ENCODE measurements around the gene SBNO1. TPM values are rescaled to one million over a fixed set of nuclear protein-coding genes. Genes with fewer than 3 reads are reported as not detected.
"Not testable (repeated sequence)": the region's sequence is repeated elsewhere in the genome, so short reads cannot be mapped to it uniquely, and the experiment has no call there.

Gene SBNO1
- total and polyA plus RNA-seq, 2 donors (not counting 3 experiments of a cell fraction or from before 2014, with no cell fraction given): 4.8 to 34.2 TPM

GRCh38 chr12:123385536-123385935 is 20.9 kb upstream of the SBNO1 start:
- ChIA-PET POLR2A (interaction anchor here (0.6 kb wide), 1 partner anchor 14 kb away, joined by 3 read pairs; no protein-coding TSS in a partner anchor), CTCF (interaction anchor here (0.7 kb wide), 1 partner anchor 18 kb away, joined by 5 read pairs; no protein-coding TSS in a partner anchor)
- dilution Hi-C loops (cut with MboI; ENCODE audit: extremely low pct_ligation_motif_present, low sequenced_read_pairs); intact Hi-C loops (cut with micrococcal nuclease); H3K9me3 ChIP-seq (replicated peaks; ENCODE audit: control insufficient read depth, insufficient read depth, low read length); H3K9me1 ChIP-seq (replicated peaks; ENCODE audit: control insufficient read depth, extremely low read depth, insufficient read depth, low read length); H3K27me3 ChIP-seq (ENCODE audit: control insufficient read depth in 2 of 2, insufficient read depth in 2 of 2, low read length in 2 of 2); H3K4me2 ChIP-seq (ENCODE audit: insufficient read depth, low read length); H3K36me3 ChIP-seq (ENCODE audit: control insufficient read depth in 2 of 2, extremely low read depth in 1 of 2, insufficient read depth in 2 of 2, low read length in 2 of 2); H4K20me1 ChIP-seq (replicated peaks; ENCODE audit: control insufficient read depth, extremely low read depth, insufficient read depth, low read length); H3K27ac ChIP-seq (ENCODE audit: insufficient read depth, low read depth, low read length); H2AFZ ChIP-seq (ENCODE audit: low read depth, low read length); H3K4me3 ChIP-seq (replicated peaks in 1 of 3; ENCODE audit: insufficient read depth in 1 of 3, low read depth in 1 of 3, low read length in 3 of 3); H3K9ac ChIP-seq (replicated peaks; ENCODE audit: extremely low read depth, insufficient read depth, low read length); DNase-seq (ENCODE audit: low read depth, low spot score); FAIRE-seq: not testable (repeated sequence)
- Histone ChIP-seq H3K79me2 (ENCODE audit: control insufficient read depth, insufficient read depth, low read length) (peaks cover 34% of the 10 kb centered on the region), H3K4me1 (ENCODE audit: control insufficient read depth, extremely low read depth, insufficient read depth, low read length) (peaks cover 19% of the 10 kb centered on the region)
- BruUV-seq (replicated peaks): TSS peak; percentile 1

- Histone ChIP-seq H3K4me1 (ENCODE audit: control insufficient read depth, extremely low read depth, insufficient read depth, low read length) (peaks cover 14% of the 10 kb centered on the region), H3K4me2 (ENCODE audit: insufficient read depth, low read length) (peak overlapping the region; percentile 89), H3K27me3 (ENCODE audit: control insufficient read depth in 2 of 2, insufficient read depth in 2 of 2, low read length in 2 of 2) (no peaks in the 10 kb centered on the region), H3K9ac (replicated peaks; ENCODE audit: extremely low read depth, insufficient read depth, low read length) (peak overlapping the region; percentile 84), H3K9me1 (replicated peaks; ENCODE audit: control insufficient read depth, extremely low read depth, insufficient read depth, low read length) (no peaks in the 10 kb centered on the region), H3K9me3 (replicated peaks; ENCODE audit: control insufficient read depth, insufficient read depth, low read length) (no peaks in the 10 kb centered on the region), H3K36me3 (ENCODE audit: control insufficient read depth in 2 of 2, extremely low read depth in 1 of 2, insufficient read depth in 2 of 2, low read length in 2 of 2) (no peaks in the 10 kb centered on the region), H4K20me1 (replicated peaks; ENCODE audit: control insufficient read depth, extremely low read depth, insufficient read depth, low read length) (no peaks in the 10 kb centered on the region), H3K27ac (ENCODE audit: insufficient read depth, low read depth, low read length) (peak overlapping the region; percentile 60), H2AFZ (ENCODE audit: low read depth, low read length) (peak overlapping the region; percentile 96), H3K79me2 (ENCODE audit: control insufficient read depth, insufficient read depth, low read length) (peaks cover 30% of the 10 kb centered on the region), H3K4me3 (replicated peaks in 1 of 3; ENCODE audit: insufficient read depth in 1 of 3, low read depth in 1 of 3, low read length in 3 of 3) (peak overlapping the region; percentile 63 to 96 (median 89))
- intact Hi-C loops (cut with micrococcal nuclease): loop anchor here (1.0 to 5.0 kb wide), 2 partner anchors 20 to 62 kb away; no protein-coding TSS in a partner anchor
- TF ChIP-seq FOS (IDR thresholded peaks at IDR 0.05; ENCODE audit: borderline replicate concordance, insufficient read depth, low read length) (no peak), JUN (IDR thresholded peaks at IDR 0.05; ENCODE audit: borderline replicate concordance, insufficient read depth, insufficient read length, low read depth) (peak; percentile 9), EZH2 (IDR thresholded peaks at IDR 0.05; ENCODE audit: borderline replicate concordance, low read depth, low read length, severe bottlenecking) (no peak)
- no TSS peak for BruUV-seq (replicated peaks)
- DNase-seq (ENCODE audit: low read depth, low spot score): peak; percentile 9
- dilution Hi-C loops (cut with MboI; ENCODE audit: extremely low pct_ligation_motif_present, low sequenced_read_pairs): no loop called here
- no peak for FAIRE-seq
- ChIA-PET POLR2A (no interaction called here), CTCF (interaction anchor here (1.4 to 2.8 kb wide), 2 partner anchors 19 to 197 kb away, joined by 5 to 51 read pairs; partner anchors contain the start of gene SBNO1)
Measured at GRCh38 chr12:123384994-123385376, 20.3 kb upstream of the SBNO1 start.
